ENCODE data around the gene DBF4B.

DNA sequence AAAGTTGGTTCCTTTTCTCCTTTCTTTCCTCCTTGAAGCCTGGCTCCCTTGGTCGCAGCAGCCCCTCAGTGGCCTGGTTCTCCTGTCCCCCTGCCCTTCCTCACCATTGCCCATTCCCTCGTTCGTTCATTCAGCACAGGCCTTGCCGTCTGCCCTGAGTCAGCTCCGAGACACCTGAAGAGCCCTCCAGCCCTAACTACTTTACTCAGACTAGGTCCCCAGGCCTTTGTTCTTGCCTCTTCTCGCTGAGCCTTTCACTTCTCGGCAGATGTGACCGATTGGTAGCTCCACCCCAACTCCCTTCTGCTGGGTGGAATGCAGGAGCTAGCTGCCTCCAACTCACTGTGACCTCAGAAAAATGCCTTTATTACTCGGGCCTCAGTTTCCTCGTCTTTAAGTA, 43.3 kb downstream of the DBF4B start:
- TF ChIP-seq POLR2A (IDR thresholded peaks at IDR 0.05; ENCODE audit: low read depth, low read length) (no peak), NBN (IDR thresholded peaks at IDR 0.05) (no peak), KAT2A (conservative IDR thresholded peaks at IDR 0.05; ENCODE audit: control insufficient read depth, low read depth, low read length) (no peak), EP300 (IDR thresholded peaks at IDR 0.05; ENCODE audit: borderline replicate concordance in 1 of 2, control insufficient read depth in 1 of 2, low read depth in 2 of 2, low read length in 2 of 2) (no peak), SIN3A (IDR thresholded peaks at IDR 0.05; ENCODE audit: low read depth, low read length) (no peak), ETV6 (conservative IDR thresholded peaks at IDR 0.05 in 1 of 2, IDR thresholded peaks at IDR 0.05 in 1 of 2; ENCODE audit: borderline replicate concordance in 1 of 2, low read depth in 1 of 2) (no peak), RCOR1 (conservative IDR thresholded peaks at IDR 0.05; ENCODE audit: low read depth, low read length) (no peak), JUNB (IDR thresholded peaks at IDR 0.05) (no peak), CTCF (IDR thresholded peaks at IDR 0.05 in 2 of 3, conservative IDR thresholded peaks at IDR 0.05 in 1 of 3; ENCODE audit: control insufficient read depth in 2 of 3, extremely low read depth in 1 of 3, insufficient read depth in 1 of 3, low read depth in 3 of 3, low read length in 3 of 3) (no peak), SRF (IDR thresholded peaks at IDR 0.05; ENCODE audit: low read depth in 2 of 2, low read length in 2 of 2) (no peak), FOS (IDR thresholded peaks at IDR 0.05; ENCODE audit: borderline replicate concordance, extremely low read depth, insufficient read length) (no peak)

All from GM12878 (cell line).